CD4-positive, alpha-beta T cell (primary cell): Measurements from ENCODE around the gene UPK1B. TPM values are rescaled to one million over a fixed set of nuclear protein-coding genes. Genes with fewer than 3 reads are reported as not detected.
A peak's percentile ranks its signal among the peaks of the same experiment; 100 is the strongest.
"Not testable (repeated sequence)": the region's sequence is repeated elsewhere in the genome, so short reads cannot be mapped to it uniquely, and the experiment has no call there.

ENCODE experiments used
- ATAC-seq: fragments of 200-7000 bp; cut with Tn5 transposase; one replicate; pipeline ENCODE4 v1.10.0; 2022; ENCODE audit warnings: mild to moderate bottlenecking; ENCODE audit not compliant: poor library complexity
- CTCF ChIA-PET: fragments of 350-600 bp; sonication (Branson Sonifier 250); formaldehyde crosslinking; loops from one replicate; lab custom pipeline; 2021; ENCODE audit warnings: antibody characterized with exemption, inconsistent platforms; lab: Charles Lee
- POLR2A ChIA-PET: fragments of 350-600 bp; sonication (Branson Sonifier 250); formaldehyde crosslinking; loops from one replicate; lab custom pipeline; 2021; ENCODE audit warnings: antibody characterized with exemption, inconsistent platforms; lab: Charles Lee
- DNase-seq, 14 experiments: peaks; one replicate each; pipeline ENCODE4 v3.0.0-alpha.2; 2013 to 2020; ENCODE audit warnings: mixed read lengths in 2 of 14
- H3K27ac ChIP-seq, 2 donors: one replicate each; pipeline versions ENCODE4 v1.5.1 to v1.7.0; 2013; ENCODE audit warnings: low read length in 2 of 2, low read depth in 1 of 2, mild to moderate bottlenecking in 1 of 2
- H3K27me3 ChIP-seq, 2 experiments: 1 replicate in 1 of 2; 2 replicates in 1 of 2; pipeline versions ENCODE4 v1.6.1 to v1.7.0; 2013; ENCODE audit warnings: low read length in 2 of 2, control low read depth in 1 of 2, mild to moderate bottlenecking in 1 of 2, moderate library complexity in 1 of 2; ENCODE audit not compliant: insufficient read depth in 2 of 2, control insufficient read depth in 1 of 2
- H3K36me3 ChIP-seq: one replicate; pipeline ENCODE4 v1.6.1; 2013; ENCODE audit warnings: low read length, control low read depth; ENCODE audit not compliant: insufficient read depth
- H3K4me1 ChIP-seq: one replicate; pipeline ENCODE4 v1.6.1; 2013; ENCODE audit warnings: low read length, control low read depth; ENCODE audit not compliant: insufficient read depth
- H3K4me3 ChIP-seq: one replicate; pipeline ENCODE4 v1.5.1; 2013; ENCODE audit warnings: mild to moderate bottlenecking, low read length, moderate library complexity
- H3K9me3 ChIP-seq, 2 experiments: 1 replicate in 1 of 2; 2 replicates in 1 of 2; pipeline versions ENCODE4 v1.6.1 to v1.7.0; 2013; ENCODE audit warnings: low read length in 2 of 2, mild to moderate bottlenecking in 2 of 2, control low read depth in 1 of 2, moderate library complexity in 1 of 2; ENCODE audit not compliant: control insufficient read depth in 1 of 2, insufficient read depth in 1 of 2
- H3K27ac Mint-ChIP-seq: one replicate; pipeline ENCODE4 v1.8.0; 2020; ENCODE audit warnings: mixed read lengths
- H3K27me3 Mint-ChIP-seq: one replicate; pipeline ENCODE4 v1.8.0; 2021; ENCODE audit warnings: mixed read lengths
- H3K36me3 Mint-ChIP-seq: one replicate; pipeline ENCODE4 v1.8.0; 2021; ENCODE audit warnings: low read depth, mixed read lengths
- H3K4me1 Mint-ChIP-seq: one replicate; pipeline ENCODE4 v1.8.0; 2021; ENCODE audit warnings: low read depth, mixed read lengths
- H3K4me3 Mint-ChIP-seq: one replicate; pipeline ENCODE4 v1.8.0; 2020; ENCODE audit warnings: mild to moderate bottlenecking, mixed read lengths
- H3K9me3 Mint-ChIP-seq: one replicate; pipeline ENCODE4 v1.8.0; 2020; ENCODE audit warnings: mixed read lengths
- intact Hi-C, 2 experiments: fragments of 100-400 bp; cut with DNase I in 1 of 2; cut with micrococcal nuclease in 1 of 2; formaldehyde crosslinking; loops; one replicate each; pipeline versions ENCODE4 v1.15.1 to v1.9.0; 2023 to 2025; cut with DNase I, micrococcal nuclease
- polyA plus RNA-seq, 2 donors: library from polyadenylated mRNA; unstranded; fragments of 120-200 nt; gene quantifications; one replicate each; pipeline ENCODE4 v1.2.1, GENCODE V29; 2013
- total RNA-seq, 174 experiments: library from RNA in 2 of 174; stranded (reverse) in 2 of 174; gene quantifications; one replicate each; pipeline ENCODE4 v1.2.3 and lab custom pipeline; 2021 to 2026
- TF ChIP-seq, protein P1 (sequence below): fragments of 200-600 bp; IDR thresholded peaks from one replicate; pipeline ENCODE4 v1.8.0; 2022; ENCODE audit warnings: antibody characterized with exemption, mild to moderate bottlenecking

The UPK1B gene
- total RNA-seq: not detected
- 0.06 TPM for polyA plus RNA-seq (2013, experiment 1 of 2)
- polyA plus RNA-seq (2013, experiment 2 of 2): 0.19 TPM
- total RNA-seq (lab: John Stamatoyannopoulos, UW): 0 to 0.30 (median 0) reads per million in 172 experiments

DNA sequence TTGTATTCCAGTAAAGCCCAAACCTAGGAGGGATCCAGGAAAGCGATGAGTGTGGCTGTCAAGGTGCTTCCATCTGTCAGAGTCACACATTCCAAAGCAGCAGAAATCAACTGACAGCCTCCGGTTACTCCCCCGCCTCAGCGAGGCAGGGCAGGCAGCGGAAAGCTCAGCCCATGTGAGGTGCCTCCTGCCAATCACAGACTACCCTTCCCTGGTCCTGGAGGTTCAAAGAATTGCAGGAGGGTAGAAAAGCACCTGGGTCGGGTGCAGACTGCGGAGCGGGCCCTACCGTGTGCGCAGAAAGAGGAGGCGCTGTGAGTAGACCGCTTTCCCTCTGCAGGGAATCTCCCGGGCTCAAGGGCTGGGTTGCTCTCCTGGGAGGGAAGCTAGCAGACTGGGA lies at the start of gene UPK1B:
UPK1B (plus strand) TSS at position 274 of the 400 bp plus-strand sequence. CDS start 13,144 bp downstream, outside the sequence.
- Histone ChIP-seq H3K9me3 (no peaks in the 10 kb centered on the region), H3K4me1 (no peaks in the 10 kb centered on the region), H3K27me3 (no peaks in the 10 kb centered on the region), H3K36me3 (no peaks in the 10 kb centered on the region), H3K4me3 (no peak within 1 kb of the TSS), H3K27ac (no peak within 1 kb of the TSS)
- Mint-ChIP-seq H3K4me1 (no peaks in the 10 kb centered on the region), H3K36me3 (no peaks in the 10 kb centered on the region), H3K4me3 (no peak within 1 kb of the TSS), H3K9me3 (no peaks in the 10 kb centered on the region), H3K27ac (no peak within 1 kb of the TSS), H3K27me3 (peaks cover 16% of the 10 kb centered on the region)
- TF ChIP-seq, protein P1, sequence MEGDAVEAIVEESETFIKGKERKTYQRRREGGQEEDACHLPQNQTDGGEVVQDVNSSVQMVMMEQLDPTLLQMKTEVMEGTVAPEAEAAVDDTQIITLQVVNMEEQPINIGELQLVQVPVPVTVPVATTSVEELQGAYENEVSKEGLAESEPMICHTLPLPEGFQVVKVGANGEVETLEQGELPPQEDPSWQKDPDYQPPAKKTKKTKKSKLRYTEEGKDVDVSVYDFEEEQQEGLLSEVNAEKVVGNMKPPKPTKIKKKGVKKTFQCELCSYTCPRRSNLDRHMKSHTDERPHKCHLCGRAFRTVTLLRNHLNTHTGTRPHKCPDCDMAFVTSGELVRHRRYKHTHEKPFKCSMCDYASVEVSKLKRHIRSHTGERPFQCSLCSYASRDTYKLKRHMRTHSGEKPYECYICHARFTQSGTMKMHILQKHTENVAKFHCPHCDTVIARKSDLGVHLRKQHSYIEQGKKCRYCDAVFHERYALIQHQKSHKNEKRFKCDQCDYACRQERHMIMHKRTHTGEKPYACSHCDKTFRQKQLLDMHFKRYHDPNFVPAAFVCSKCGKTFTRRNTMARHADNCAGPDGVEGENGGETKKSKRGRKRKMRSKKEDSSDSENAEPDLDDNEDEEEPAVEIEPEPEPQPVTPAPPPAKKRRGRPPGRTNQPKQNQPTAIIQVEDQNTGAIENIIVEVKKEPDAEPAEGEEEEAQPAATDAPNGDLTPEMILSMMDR: no peak
- DNase-seq: peak in 1 of 14 experiments; percentile 1
- ChIA-PET CTCF (no interaction called here), POLR2A (no interaction called here)
- intact Hi-C loops: no loop called here
- peak; percentile 68 for ATAC-seq

GRCh38 chr3:119125342-119125741 lies 48.1 kb upstream of the UPK1B start:
- POLR2A ChIA-PET: no interaction called here
- no peaks in the 10 kb centered on the region for H3K4me1 ChIP-seq
- H3K27me3 Mint-ChIP-seq: peaks cover 14% of the 10 kb centered on the region
- no peak overlapping the region for H3K27ac ChIP-seq
- no peak overlapping the region for H3K4me3 Mint-ChIP-seq
- peaks cover 0 to 3% of the 10 kb centered on the region in 2 experiments for H3K9me3 ChIP-seq
- no peaks in the 10 kb centered on the region for H3K9me3 Mint-ChIP-seq
- no peaks in the 10 kb centered on the region for H3K27me3 ChIP-seq
- no peak for ATAC-seq
- TF ChIP-seq, protein P1: no peak
- no peaks in the 10 kb centered on the region for H3K36me3 ChIP-seq
- no peaks in the 10 kb centered on the region for H3K36me3 Mint-ChIP-seq
- DNase-seq: no peak
- CTCF ChIA-PET: no interaction called here
- H3K4me3 ChIP-seq: no peak overlapping the region
- H3K27ac Mint-ChIP-seq: no peak overlapping the region
- no peaks in the 10 kb centered on the region for H3K4me1 Mint-ChIP-seq
- intact Hi-C loops: no loop called here

DNA sequence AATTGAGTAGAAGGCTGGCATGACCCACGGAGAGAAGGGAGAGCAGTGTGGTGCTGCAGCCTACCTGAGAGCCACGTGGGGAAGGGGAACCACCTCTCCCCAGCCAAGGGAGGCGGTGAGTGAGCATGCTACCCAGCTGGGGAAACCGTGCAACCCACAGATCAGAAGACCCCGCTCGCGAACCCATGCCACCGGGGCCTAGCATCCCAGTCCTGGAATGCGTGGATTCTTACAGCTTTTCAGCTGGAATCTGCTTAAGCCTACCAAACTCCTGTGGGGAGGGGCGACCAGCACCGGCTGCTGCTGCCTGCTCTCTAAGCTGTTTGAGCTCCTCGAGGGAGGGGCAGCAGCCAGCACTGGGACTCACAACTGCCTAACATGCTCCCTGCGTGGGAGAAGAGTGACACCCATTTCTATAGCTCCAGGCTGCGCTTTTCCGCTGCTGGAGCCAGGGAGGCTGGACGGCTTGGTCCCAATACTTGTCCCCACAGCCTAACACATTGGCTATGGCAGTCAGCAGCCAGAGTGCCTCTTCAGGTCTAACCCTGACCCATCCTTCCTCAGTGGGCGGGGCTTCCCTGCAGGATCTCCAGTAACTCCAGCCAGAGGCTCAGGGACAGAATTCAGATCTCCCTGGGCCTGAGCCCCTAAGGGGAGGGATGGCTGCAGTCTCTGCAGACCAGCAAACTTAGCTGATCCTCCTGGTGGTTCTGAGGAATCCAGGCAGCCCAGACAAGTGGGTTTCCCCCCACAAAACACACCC lies 47.5 kb upstream of the UPK1B start:
- Mint-ChIP-seq H3K4me1 (no peaks in the 10 kb centered on the region), H3K4me3 (no peak overlapping the region), H3K9me3 (no peaks in the 10 kb centered on the region), H3K36me3 (no peaks in the 10 kb centered on the region), H3K27me3 (peaks cover 14% of the 10 kb centered on the region), H3K27ac (no peak overlapping the region)
- H3K27ac ChIP-seq: no peak overlapping the region
- H3K36me3 ChIP-seq: no peaks in the 10 kb centered on the region
- DNase-seq (no peak), ATAC-seq (no peak)
- ChIA-PET CTCF (no interaction called here), POLR2A (no interaction called here)
- H3K4me3 ChIP-seq: no peak overlapping the region
- H3K9me3 ChIP-seq: peaks cover 0 to 3% of the 10 kb centered on the region in 2 experiments
- no peaks in the 10 kb centered on the region for H3K27me3 ChIP-seq
- no peaks in the 10 kb centered on the region for H3K4me1 ChIP-seq
- intact Hi-C loops: no loop called here
- TF ChIP-seq, protein P1: no peak

DNA sequence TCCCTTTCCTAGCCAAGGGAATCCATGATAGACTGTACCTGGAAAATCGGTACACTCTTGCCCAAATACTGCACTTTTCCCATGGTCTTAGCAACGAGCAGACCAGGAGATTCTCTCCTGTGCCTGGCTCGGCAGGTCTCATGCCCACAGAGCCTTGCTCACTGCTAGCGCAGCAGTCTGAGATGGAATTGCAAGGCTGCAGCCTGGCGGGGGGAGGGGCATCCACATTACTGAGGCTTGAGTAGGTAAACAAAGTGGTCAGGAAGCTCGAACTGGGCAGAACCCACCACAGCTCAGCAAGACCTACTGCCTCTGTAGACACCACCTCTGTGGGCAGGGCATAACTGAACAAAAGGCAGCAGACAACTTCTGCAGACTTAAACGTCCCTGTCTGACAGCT lies 43.1 kb upstream of the UPK1B start:
- POLR2A ChIA-PET, ATAC-seq, H3K36me3 ChIP-seq, H3K27ac ChIP-seq, H3K4me1 ChIP-seq, DNase-seq, H3K27me3 ChIP-seq, H3K4me3 Mint-ChIP-seq, H3K4me1 Mint-ChIP-seq, H3K9me3 Mint-ChIP-seq, H3K27ac Mint-ChIP-seq, H3K36me3 Mint-ChIP-seq, H3K4me3 ChIP-seq, CTCF ChIA-PET, intact Hi-C loops, H3K9me3 ChIP-seq: not testable (repeated sequence)
- H3K27me3 Mint-ChIP-seq: peaks cover 14% of the 10 kb centered on the region

- H3K27me3 Mint-ChIP-seq, CTCF ChIA-PET, H3K27ac Mint-ChIP-seq, H3K27ac ChIP-seq, H3K4me1 ChIP-seq, H3K27me3 ChIP-seq, H3K4me1 Mint-ChIP-seq, H3K4me3 Mint-ChIP-seq, H3K4me3 ChIP-seq, H3K36me3 ChIP-seq, POLR2A ChIA-PET, ATAC-seq, H3K9me3 Mint-ChIP-seq, DNase-seq, H3K36me3 Mint-ChIP-seq, H3K9me3 ChIP-seq, intact Hi-C loops: not testable (repeated sequence)
Measured at GRCh38 chr3:119132291-119132690, 41.1 kb upstream of the UPK1B start.
